ENCODE measurements around the gene ORAI3. TPM values are rescaled to one million over a fixed set of nuclear protein-coding genes. Genes with fewer than 3 reads are reported as not detected.
A peak's percentile ranks its signal among the peaks of the same experiment; 100 is the strongest.

ORAI3 gene
- total RNA-seq (2014; rRNA removed; shearing (Covaris generic); ENCODE audit: low replicate concordance): 34.0 and 60.7 TPM in 2 replicates

- Histone ChIP-seq H3K27me3 (ENCODE audit: low read length) (no peaks in the 10 kb centered on the region), H4K20me1 (ENCODE audit: insufficient read depth, low read depth, low read length) (no peaks in the 10 kb centered on the region), H3K9me3 (ENCODE audit: low read length) (no peaks in the 10 kb centered on the region), H3K9ac (ENCODE audit: low read length) (peak within 1 kb of the TSS; percentile 98), H3K36me3 (ENCODE audit: insufficient read depth, low read length) (peaks cover 3% of the 10 kb centered on the region), H2AFZ (ENCODE audit: low read length) (peak within 1 kb of the TSS; percentile 77; the same call in 1 of the 2 replicates), H3K4me2 (ENCODE audit: low read depth, low read length, poor library complexity, severe bottlenecking) (peak within 1 kb of the TSS; percentile 98), H3K27ac (ENCODE audit: low read length) (peak within 1 kb of the TSS; percentile 82), H3K79me2 (ENCODE audit: low read length) (peaks cover 10% of the 10 kb centered on the region), H3K4me3 (ENCODE audit: low read length) (peak within 1 kb of the TSS; percentile 76), H3K4me1 (ENCODE audit: low read length) (peaks cover 28% of the 10 kb centered on the region), H3K9me2 (replicated peaks; ENCODE audit: insufficient read depth, low read length) (no peaks in the 10 kb centered on the region)
- peak; percentile 91 for DNase-seq
Measured at GRCh38 chr16:30948667-30949649, at the start of gene ORAI3. Gene ORAI3 (plus strand): TSS chr16:30949068. CDS start chr16:30949290, 222 bp downstream.

- H4K20me1 ChIP-seq (ENCODE audit: insufficient read depth, low read depth, low read length): no peaks in the 10 kb centered on the region
- no peak overlapping the region for H2AFZ ChIP-seq (ENCODE audit: low read length)
- H3K9me2 ChIP-seq (replicated peaks; ENCODE audit: insufficient read depth, low read length): no peaks in the 10 kb centered on the region
- H3K4me3 ChIP-seq (ENCODE audit: low read length): no peak overlapping the region
- no peaks in the 10 kb centered on the region for H3K36me3 ChIP-seq (ENCODE audit: insufficient read depth, low read length)
- no peak overlapping the region for H3K27ac ChIP-seq (ENCODE audit: low read length)
- no peaks in the 10 kb centered on the region for H3K79me2 ChIP-seq (ENCODE audit: low read length)
- no peaks in the 10 kb centered on the region for H3K27me3 ChIP-seq (ENCODE audit: low read length)
- no peak overlapping the region for H3K9ac ChIP-seq (ENCODE audit: low read length)
- H3K9me3 ChIP-seq (ENCODE audit: low read length): no peaks in the 10 kb centered on the region
- DNase-seq: no peak
- H3K4me2 ChIP-seq (ENCODE audit: low read depth, low read length, poor library complexity, severe bottlenecking): no peak overlapping the region
- peaks cover 39% of the 10 kb centered on the region for H3K4me1 ChIP-seq (ENCODE audit: low read length)
Measured at GRCh38 chr16:30899794-30900193, 49.1 kb upstream of the ORAI3 start.

DNA sequence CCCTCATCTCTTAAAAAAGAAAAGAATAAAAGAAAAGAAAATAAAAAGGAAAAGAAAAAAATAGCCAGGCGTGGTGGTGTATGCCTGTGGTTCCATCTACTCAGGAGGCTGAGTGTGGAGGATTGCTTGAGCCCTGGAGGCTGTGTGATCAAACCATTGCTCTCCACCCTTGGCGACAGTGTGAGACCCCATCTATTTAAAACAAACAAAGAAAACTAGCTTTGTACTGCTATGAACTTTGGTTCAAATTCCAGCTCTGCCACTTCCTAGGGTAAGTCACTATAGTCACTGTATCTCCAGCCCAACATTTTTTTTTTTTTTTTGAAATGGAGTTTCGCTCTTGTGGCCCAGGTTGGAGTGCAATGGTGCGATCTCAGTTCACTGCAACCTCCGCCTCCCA lies 48.3 kb upstream of the ORAI3 start:
- Histone ChIP-seq H3K4me2 (ENCODE audit: low read depth, low read length, poor library complexity, severe bottlenecking) (no peak overlapping the region), H3K4me1 (ENCODE audit: low read length) (peaks cover 32% of the 10 kb centered on the region), H4K20me1 (ENCODE audit: insufficient read depth, low read depth, low read length) (no peaks in the 10 kb centered on the region)

DNA sequence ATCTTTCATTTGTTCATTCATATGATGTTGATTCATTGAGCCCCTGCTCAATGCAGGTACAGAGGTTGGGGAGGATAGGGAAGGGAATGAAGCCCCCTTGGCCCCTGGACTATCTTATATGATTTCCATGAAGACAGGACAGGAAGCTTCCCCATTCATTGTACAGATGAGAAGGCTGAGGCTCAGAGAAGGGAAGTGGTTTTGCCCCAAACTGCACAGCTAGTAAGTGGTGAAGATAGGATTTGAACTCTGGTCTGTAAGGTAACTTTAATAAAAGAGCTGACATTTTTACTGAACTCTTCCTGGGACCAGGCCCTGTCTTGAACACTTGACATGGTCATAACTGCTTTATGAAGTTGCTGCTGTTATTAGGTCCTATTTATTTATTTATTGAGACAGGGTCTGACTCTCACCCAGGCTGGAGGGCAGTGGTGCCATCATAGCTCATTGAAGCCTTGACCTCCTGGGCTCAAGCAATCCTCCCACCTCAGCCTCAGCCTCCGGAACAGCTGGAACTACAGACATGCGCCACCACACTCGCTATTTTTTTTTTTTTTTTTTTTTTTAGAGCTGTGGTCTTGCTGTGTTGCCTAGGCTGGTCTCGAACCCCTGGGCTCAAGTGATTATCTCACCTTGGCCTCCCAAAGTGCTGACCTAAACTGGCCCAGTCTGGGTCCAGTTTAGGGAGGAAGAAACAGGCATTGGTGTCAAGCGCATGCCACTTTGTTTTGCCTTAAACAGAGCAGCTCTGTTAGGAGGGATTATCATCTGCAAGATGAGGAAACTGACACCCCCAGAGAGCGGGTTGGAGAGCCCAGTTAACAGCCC lies 47.5 kb upstream of the ORAI3 start:
- no peaks in the 10 kb centered on the region for H3K79me2 ChIP-seq (ENCODE audit: low read length)
- H4K20me1 ChIP-seq (ENCODE audit: insufficient read depth, low read depth, low read length): no peaks in the 10 kb centered on the region
- peak overlapping the region; percentile 93; the same call in 1 of the 2 replicates for H2AFZ ChIP-seq (ENCODE audit: low read length)
- H3K4me2 ChIP-seq (ENCODE audit: low read depth, low read length, poor library complexity, severe bottlenecking): peak overlapping the region; percentile 88
- no peaks in the 10 kb centered on the region for H3K36me3 ChIP-seq (ENCODE audit: insufficient read depth, low read length)
- peaks cover 24% of the 10 kb centered on the region for H3K4me1 ChIP-seq (ENCODE audit: low read length)
- DNase-seq: no peak
- H3K27ac ChIP-seq (ENCODE audit: low read length): no peak overlapping the region
- H3K9me3 ChIP-seq (ENCODE audit: low read length): no peaks in the 10 kb centered on the region
- peak overlapping the region; percentile 76 for H3K4me3 ChIP-seq (ENCODE audit: low read length)
- H3K27me3 ChIP-seq (ENCODE audit: low read length): no peaks in the 10 kb centered on the region
- H3K9ac ChIP-seq (ENCODE audit: low read length): peak overlapping the region; percentile 78
- H3K9me2 ChIP-seq (replicated peaks; ENCODE audit: insufficient read depth, low read length): no peaks in the 10 kb centered on the region

More for the DNA sequence above, 48.3 kb upstream of the ORAI3 start:
- DNase-seq: no peak
- Histone ChIP-seq H3K4me3 (ENCODE audit: low read length) (no peak overlapping the region), H3K9ac (ENCODE audit: low read length) (no peak overlapping the region), H3K27ac (ENCODE audit: low read length) (no peak overlapping the region), H3K27me3 (ENCODE audit: low read length) (no peaks in the 10 kb centered on the region), H3K9me2 (replicated peaks; ENCODE audit: insufficient read depth, low read length) (no peaks in the 10 kb centered on the region), H3K36me3 (ENCODE audit: insufficient read depth, low read length) (no peaks in the 10 kb centered on the region), H2AFZ (ENCODE audit: low read length) (no peak overlapping the region), H3K9me3 (ENCODE audit: low read length) (no peaks in the 10 kb centered on the region), H3K79me2 (ENCODE audit: low read length) (no peaks in the 10 kb centered on the region)

DNA sequence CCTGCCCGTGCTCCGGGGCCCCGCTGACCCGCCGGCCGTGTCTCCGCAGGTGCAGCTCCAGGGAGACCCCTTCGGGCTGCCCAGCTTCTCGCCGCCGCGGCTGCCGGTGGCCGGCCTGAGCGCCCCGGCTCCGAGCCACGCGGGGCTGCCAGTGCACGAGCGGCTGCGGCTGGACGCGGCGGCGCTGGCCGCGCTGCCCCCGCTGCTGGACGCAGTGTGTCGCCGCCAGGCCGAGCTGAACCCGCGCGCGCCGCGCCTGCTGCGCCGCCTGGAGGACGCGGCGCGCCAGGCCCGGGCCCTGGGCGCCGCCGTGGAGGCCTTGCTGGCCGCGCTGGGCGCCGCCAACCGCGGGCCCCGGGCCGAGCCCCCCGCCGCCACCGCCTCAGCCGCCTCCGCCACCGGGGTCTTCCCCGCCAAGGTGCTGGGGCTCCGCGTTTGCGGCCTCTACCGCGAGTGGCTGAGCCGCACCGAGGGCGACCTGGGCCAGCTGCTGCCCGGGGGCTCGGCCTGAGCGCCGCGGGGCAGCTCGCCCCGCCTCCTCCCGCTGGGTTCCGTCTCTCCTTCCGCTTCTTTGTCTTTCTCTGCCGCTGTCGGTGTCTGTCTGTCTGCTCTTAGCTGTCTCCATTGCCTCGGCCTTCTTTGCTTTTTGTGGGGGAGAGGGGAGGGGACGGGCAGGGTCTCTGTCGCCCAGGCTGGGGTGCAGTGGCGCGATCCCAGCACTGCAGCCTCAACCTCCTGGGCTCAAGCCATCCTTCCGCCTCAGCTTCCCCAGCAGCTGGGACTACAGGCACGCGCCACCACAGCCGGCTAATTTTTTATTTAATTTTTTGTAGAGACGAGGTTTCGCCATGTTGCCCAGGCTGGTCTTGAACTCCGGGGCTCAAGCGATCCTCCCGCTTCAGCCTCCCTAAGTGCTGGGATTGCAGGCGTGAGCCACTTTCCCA lies 46.6 kb upstream of the ORAI3 start:
- peak; percentile 76 for DNase-seq
- H4K20me1 ChIP-seq (ENCODE audit: insufficient read depth, low read depth, low read length): no peaks in the 10 kb centered on the region
- peak overlapping the region; percentile 78 for H3K9ac ChIP-seq (ENCODE audit: low read length)
- H3K27ac ChIP-seq (ENCODE audit: low read length): no peak overlapping the region
- peaks cover 16% of the 10 kb centered on the region for H3K4me1 ChIP-seq (ENCODE audit: low read length)
- peak overlapping the region; percentile 88 for H3K4me2 ChIP-seq (ENCODE audit: low read depth, low read length, poor library complexity, severe bottlenecking)
- peak overlapping the region; percentile 76 for H3K4me3 ChIP-seq (ENCODE audit: low read length)
- no peaks in the 10 kb centered on the region for H3K9me2 ChIP-seq (replicated peaks; ENCODE audit: insufficient read depth, low read length)
- no peaks in the 10 kb centered on the region for H3K79me2 ChIP-seq (ENCODE audit: low read length)
- H3K27me3 ChIP-seq (ENCODE audit: low read length): no peaks in the 10 kb centered on the region
- H2AFZ ChIP-seq (ENCODE audit: low read length): peak overlapping the region; percentile 93; the same call in 1 of the 2 replicates
- H3K9me3 ChIP-seq (ENCODE audit: low read length): no peaks in the 10 kb centered on the region
- no peaks in the 10 kb centered on the region for H3K36me3 ChIP-seq (ENCODE audit: insufficient read depth, low read length)

DNA sequence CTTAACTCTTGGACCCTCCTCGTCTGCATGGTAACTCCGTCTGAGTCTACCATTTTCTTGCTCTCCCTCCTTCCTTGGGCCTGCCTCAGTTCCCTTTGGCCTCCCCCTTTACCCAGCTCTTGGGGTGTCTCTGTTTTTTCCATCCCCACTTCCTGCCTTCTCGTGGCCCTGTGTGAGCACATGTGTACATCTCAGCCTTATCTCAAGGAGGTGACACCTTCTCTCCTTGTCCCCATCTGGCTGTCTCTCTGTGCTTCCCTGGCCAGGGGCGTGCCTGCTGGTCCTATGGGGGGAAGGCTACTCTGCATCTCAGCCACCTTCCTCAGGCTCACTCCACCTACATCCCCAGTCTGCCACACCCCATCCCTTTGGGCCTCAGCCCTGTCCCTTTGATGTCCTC lies 45.9 kb upstream of the ORAI3 start:
- DNase-seq: no peak
- H2AFZ ChIP-seq (ENCODE audit: low read length): no peak overlapping the region
- no peaks in the 10 kb centered on the region for H3K9me2 ChIP-seq (replicated peaks; ENCODE audit: insufficient read depth, low read length)
- H3K4me3 ChIP-seq (ENCODE audit: low read length): no peak overlapping the region
- no peaks in the 10 kb centered on the region for H3K79me2 ChIP-seq (ENCODE audit: low read length)
- H3K36me3 ChIP-seq (ENCODE audit: insufficient read depth, low read length): no peaks in the 10 kb centered on the region
- H3K27ac ChIP-seq (ENCODE audit: low read length): no peak overlapping the region
- peak overlapping the region; percentile 58 for H3K4me2 ChIP-seq (ENCODE audit: low read depth, low read length, poor library complexity, severe bottlenecking)
- peaks cover 12% of the 10 kb centered on the region for H3K4me1 ChIP-seq (ENCODE audit: low read length)
- no peaks in the 10 kb centered on the region for H4K20me1 ChIP-seq (ENCODE audit: insufficient read depth, low read depth, low read length)
- no peaks in the 10 kb centered on the region for H3K27me3 ChIP-seq (ENCODE audit: low read length)
- H3K9me3 ChIP-seq (ENCODE audit: low read length): no peaks in the 10 kb centered on the region
- no peak overlapping the region for H3K9ac ChIP-seq (ENCODE audit: low read length)

DNA sequence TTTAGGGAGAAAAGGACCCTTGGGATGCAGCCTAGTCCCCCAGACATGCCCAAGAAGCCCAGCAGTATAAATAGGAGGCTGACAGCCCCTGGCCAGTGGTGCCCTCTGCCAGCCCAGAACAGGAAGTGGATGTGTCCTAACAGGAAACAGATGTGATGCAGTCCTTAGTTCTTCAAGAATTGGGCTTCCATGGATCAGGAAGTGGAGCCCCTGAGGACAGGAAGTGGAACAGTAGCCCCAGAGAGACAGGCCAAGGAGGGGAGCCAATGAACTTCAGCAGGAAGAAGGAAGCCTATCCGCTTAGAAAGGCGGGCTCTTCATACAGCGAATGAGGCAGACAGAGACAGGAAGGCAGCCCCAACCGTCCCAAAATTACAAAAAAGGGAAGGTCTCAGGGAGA lies 45.3 kb upstream of the ORAI3 start:
- peaks cover 12% of the 10 kb centered on the region for H3K4me1 ChIP-seq (ENCODE audit: low read length)
- peak overlapping the region; percentile 58 for H2AFZ ChIP-seq (ENCODE audit: low read length)
- no peaks in the 10 kb centered on the region for H3K27me3 ChIP-seq (ENCODE audit: low read length)
- no peaks in the 10 kb centered on the region for H3K9me2 ChIP-seq (replicated peaks; ENCODE audit: insufficient read depth, low read length)
- no peaks in the 10 kb centered on the region for H4K20me1 ChIP-seq (ENCODE audit: insufficient read depth, low read depth, low read length)
- no peak overlapping the region for H3K9ac ChIP-seq (ENCODE audit: low read length)
- H3K79me2 ChIP-seq (ENCODE audit: low read length): no peaks in the 10 kb centered on the region
- H3K4me3 ChIP-seq (ENCODE audit: low read length): no peak overlapping the region
- H3K4me2 ChIP-seq (ENCODE audit: low read depth, low read length, poor library complexity, severe bottlenecking): no peak overlapping the region
- no peaks in the 10 kb centered on the region for H3K36me3 ChIP-seq (ENCODE audit: insufficient read depth, low read length)
- no peak overlapping the region for H3K27ac ChIP-seq (ENCODE audit: low read length)
- H3K9me3 ChIP-seq (ENCODE audit: low read length): no peaks in the 10 kb centered on the region
- DNase-seq: no peak

Data from Karpas-422 (cell line).